Hepatocyte (in vitro differentiated cells): ENCODE measurements around the gene SPAAR.

ENCODE experiments used
- CTCF ChIP-seq: fragments of 200-600 bp; sonication (generic); IDR thresholded peaks from 2 replicates; pipeline ENCODE4 v1.5.1; 2016; ENCODE audit warnings: antibody characterized with exemption, mild to moderate bottlenecking; ENCODE audit not compliant: poor library complexity
- EZH2 ChIP-seq: fragments of 200-600 bp; sonication (generic); IDR thresholded peaks from 2 replicates; pipeline ENCODE4 v1.6.1; 2016; ENCODE audit warnings: antibody characterized with exemption, mild to moderate bottlenecking, borderline replicate concordance

GRCh38 chr9:35915681-35916294 lies 6.5 kb downstream of the SPAAR start:
- no peak for TF ChIP-seq CTCF
- no peak for TF ChIP-seq EZH2
